ENCODE results near the gene PRKRA.
"Not testable (repeated sequence)": the region's sequence is repeated elsewhere in the genome, so short reads cannot be mapped to it uniquely, and the experiment has no call there.

PRKRA gene

DNA sequence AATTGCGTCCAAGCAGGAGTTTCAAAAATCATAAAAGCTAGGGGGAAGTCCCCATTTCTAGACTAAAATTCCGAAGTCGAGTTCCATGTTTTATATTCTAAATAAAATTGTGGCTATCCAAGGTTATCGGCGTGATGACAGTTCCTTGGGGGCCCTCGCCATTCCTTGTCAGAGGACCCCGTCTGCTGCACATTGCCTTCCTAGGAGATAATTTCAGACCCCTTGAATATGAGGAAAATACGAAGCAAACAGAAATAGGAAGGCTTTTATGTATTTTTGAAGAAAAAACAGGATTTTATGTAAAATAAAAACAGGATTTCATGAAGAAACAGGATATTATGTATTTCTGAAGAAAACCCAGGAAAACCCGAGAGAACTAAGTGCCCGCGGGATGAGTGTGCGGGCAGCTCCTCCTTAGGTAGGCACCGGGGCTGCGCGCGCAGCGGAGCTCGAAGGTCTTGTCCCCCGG lies 28.8 kb upstream of the PRKRA start:
- Histone ChIP-seq H3K4me1 (ENCODE audit: control insufficient read depth, insufficient read depth, low read length) (0 out of 2 replicates have a peak, but pooled peaks cover 1% of the 10 kb centered on the region), H3K27me3 (ENCODE audit: control insufficient read depth, insufficient read depth, low read length) (no peaks in the 10 kb centered on the region; the same call in 1 of the 2 replicates), H3K4me3 (ENCODE audit: low read length) (peak overlapping the region; percentile 62; the same call in 1 of the 2 replicates), H3K9me3 (ENCODE audit: control insufficient read depth, insufficient read depth, low read length) (no peaks in the 10 kb centered on the region), H3K27ac (ENCODE audit: low read length) (no peak overlapping the region), H3K36me3 (ENCODE audit: control insufficient read depth, insufficient read depth, low read length) (no peaks in the 10 kb centered on the region)
- no peak for DNase-seq (ENCODE audit: low read depth, low spot score)
- WGBS (ENCODE audit: insufficient coverage, insufficient read length), result no CpG with 5 or more reads among the region's 19 CpGs

DNA sequence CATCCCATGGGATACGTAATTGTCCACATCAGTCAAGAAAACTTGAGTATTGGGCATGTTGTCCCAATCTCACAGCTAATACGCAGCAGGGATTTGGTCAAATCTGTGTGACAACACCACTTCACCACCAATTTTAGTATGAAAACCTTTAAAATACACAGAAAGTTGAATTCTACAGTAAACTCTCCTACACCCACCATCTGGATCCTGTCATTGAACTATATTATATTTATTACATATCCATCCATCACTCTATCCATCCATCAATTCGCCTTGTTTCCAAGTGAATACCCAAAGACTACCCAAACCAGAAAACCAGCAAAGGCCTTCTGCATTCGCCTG lies 28.3 kb upstream of the PRKRA start:
- H3K4me3 ChIP-seq (ENCODE audit: low read length), result peak overlapping the region; percentile 85; the same call in 1 of the 2 replicates
- no peaks in the 10 kb centered on the region; the same call in 1 of the 2 replicates for H3K27me3 ChIP-seq (ENCODE audit: control insufficient read depth, insufficient read depth, low read length)
- H3K27ac ChIP-seq (ENCODE audit: low read length), result no peak overlapping the region
- no peaks in the 10 kb centered on the region for H3K36me3 ChIP-seq (ENCODE audit: control insufficient read depth, insufficient read depth, low read length)
- 100% methylated on average over 1 of the region's 4 CpGs for WGBS (ENCODE audit: insufficient coverage, insufficient read length)
- no peak for DNase-seq (ENCODE audit: low read depth, low spot score)
- 0 out of 2 replicates have a peak, but pooled peaks cover 1% of the 10 kb centered on the region for H3K4me1 ChIP-seq (ENCODE audit: control insufficient read depth, insufficient read depth, low read length)
- no peaks in the 10 kb centered on the region for H3K9me3 ChIP-seq (ENCODE audit: control insufficient read depth, insufficient read depth, low read length)

DNA sequence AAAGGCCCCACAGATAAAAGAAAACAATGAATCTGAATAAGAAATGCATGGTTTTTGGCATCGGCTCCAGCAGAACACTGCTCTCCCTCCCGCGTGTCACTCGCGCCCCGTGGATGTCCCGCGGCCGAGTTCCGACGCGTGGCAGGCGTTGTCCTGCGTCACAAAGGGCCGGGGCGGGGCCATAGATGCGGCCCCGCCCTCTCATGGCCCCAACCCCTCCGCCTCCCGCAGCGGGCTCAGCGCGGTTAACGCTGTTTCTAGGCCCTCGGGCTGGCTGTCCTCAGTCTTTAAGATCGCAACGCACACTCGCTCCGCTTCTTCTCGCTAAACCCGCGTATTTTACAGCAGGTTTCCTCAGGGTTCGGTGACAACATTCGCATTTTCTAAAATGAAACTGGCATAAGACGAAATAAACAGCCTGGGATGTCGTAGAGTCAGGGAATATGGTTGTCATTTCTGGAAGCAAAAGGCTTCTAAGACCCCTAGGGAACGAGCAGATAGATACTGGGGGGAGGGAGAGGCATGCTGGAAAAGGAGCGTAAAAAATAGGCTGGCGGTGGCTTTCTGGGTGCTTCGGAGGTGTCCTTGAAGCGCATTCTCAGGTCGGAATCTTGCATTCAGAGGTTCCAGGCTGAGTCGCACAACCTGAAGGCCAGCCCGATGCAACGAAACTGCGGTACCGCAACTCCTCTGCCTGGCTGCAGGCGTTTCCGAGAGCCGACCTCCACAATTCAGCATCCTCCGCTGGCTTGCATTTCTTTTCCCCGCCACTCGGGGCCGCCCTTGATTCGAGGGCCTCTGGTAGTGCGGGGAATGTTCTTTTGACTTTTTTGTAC lies 27.7 kb upstream of the PRKRA start, which contains the start of gene FKBP7:
Gene FKBP7, minus strand, starts transcription at position 162 of the 836 bp plus-strand sequence. Its CDS starts 101 bp downstream, at position 61.
- H3K36me3 ChIP-seq (ENCODE audit: control insufficient read depth, insufficient read depth, low read length), result no peaks in the 10 kb centered on the region
- no CpG with 5 or more reads among the region's 56 CpGs for WGBS (ENCODE audit: insufficient coverage, insufficient read length)
- no peak for DNase-seq (ENCODE audit: low read depth, low spot score)
- H3K4me1 ChIP-seq (ENCODE audit: control insufficient read depth, insufficient read depth, low read length), result 0 out of 2 replicates have a peak, but pooled peaks cover 1% of the 10 kb centered on the region
- peak within 1 kb of the TSS; percentile 85; the same call in 1 of the 2 replicates for H3K4me3 ChIP-seq (ENCODE audit: low read length)
- no peaks in the 10 kb centered on the region for H3K9me3 ChIP-seq (ENCODE audit: control insufficient read depth, insufficient read depth, low read length)
- H3K27me3 ChIP-seq (ENCODE audit: control insufficient read depth, insufficient read depth, low read length), result no peaks in the 10 kb centered on the region; the same call in 1 of the 2 replicates
- H3K27ac ChIP-seq (ENCODE audit: low read length), result no peak within 1 kb of the TSS

DNA sequence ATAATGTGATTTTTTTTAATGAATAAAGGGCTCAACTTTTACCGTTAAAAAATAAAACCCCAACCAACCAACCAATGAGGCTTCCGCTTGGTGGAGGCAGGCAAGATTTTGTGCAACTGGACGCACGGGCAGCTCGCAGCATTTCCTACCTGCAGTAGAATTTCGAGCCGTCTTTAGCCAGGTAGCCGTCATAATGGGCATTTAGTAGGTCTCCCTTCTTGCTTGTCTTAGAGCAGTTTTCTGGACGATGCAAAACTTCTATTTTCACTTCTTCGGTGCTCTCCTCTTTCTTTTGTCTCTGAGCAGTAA lies 27.1 kb upstream of the PRKRA start:
- WGBS (ENCODE audit: insufficient coverage, insufficient read length), result no CpG with 5 or more reads among the region's 10 CpGs
- H3K36me3 ChIP-seq (ENCODE audit: control insufficient read depth, insufficient read depth, low read length), result no peaks in the 10 kb centered on the region
- H3K4me3 ChIP-seq (ENCODE audit: low read length), result peak overlapping the region; percentile 85; the same call in 1 of the 2 replicates
- H3K4me1 ChIP-seq (ENCODE audit: control insufficient read depth, insufficient read depth, low read length), result 0 out of 2 replicates have a peak, but pooled peaks cover 1% of the 10 kb centered on the region
- no peaks in the 10 kb centered on the region; the same call in 1 of the 2 replicates for H3K27me3 ChIP-seq (ENCODE audit: control insufficient read depth, insufficient read depth, low read length)
- no peak overlapping the region for H3K27ac ChIP-seq (ENCODE audit: low read length)
- no peaks in the 10 kb centered on the region for H3K9me3 ChIP-seq (ENCODE audit: control insufficient read depth, insufficient read depth, low read length)
- DNase-seq (ENCODE audit: low read depth, low spot score), result no peak

DNA sequence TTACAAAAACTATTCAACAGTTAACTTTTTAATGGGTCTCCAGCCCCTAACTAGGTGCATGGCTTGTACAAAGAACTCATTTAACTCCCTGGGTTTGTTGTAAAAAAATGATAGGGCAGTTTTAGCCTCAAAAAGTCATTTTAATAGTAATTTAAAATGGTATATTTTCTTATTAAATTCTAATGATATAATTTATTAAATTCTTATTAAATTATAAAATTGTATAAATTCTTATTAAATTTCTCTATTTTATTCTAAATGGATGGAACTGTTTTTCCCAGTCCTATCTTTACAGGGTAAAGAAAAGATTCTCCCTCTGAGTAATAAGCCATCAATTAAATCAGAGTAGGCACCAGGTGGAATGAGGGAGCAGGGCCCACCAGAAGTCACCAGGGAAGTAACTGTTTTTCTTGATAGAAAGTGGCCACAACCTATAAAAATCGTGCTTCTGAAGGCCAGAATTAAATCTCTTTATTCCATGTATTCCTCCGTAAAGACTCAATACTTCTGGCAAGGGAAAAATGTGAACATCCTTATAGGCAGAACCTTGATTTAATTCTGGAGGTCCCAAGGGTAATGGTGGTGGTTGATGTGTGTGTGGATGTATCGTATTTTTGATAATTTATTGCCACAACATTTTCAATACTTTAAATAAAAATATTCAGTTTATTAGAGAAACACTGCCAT lies 26.6 kb upstream of the PRKRA start:
- H3K27ac ChIP-seq (ENCODE audit: low read length), result no peak overlapping the region
- H3K4me3 ChIP-seq (ENCODE audit: low read length), result no peak overlapping the region; the same call in 1 of the 2 replicates
- H3K4me1 ChIP-seq (ENCODE audit: control insufficient read depth, insufficient read depth, low read length), result 0 out of 2 replicates have a peak, but pooled peaks cover 1% of the 10 kb centered on the region
- H3K36me3 ChIP-seq (ENCODE audit: control insufficient read depth, insufficient read depth, low read length), result no peaks in the 10 kb centered on the region
- no peaks in the 10 kb centered on the region for H3K9me3 ChIP-seq (ENCODE audit: control insufficient read depth, insufficient read depth, low read length)
- no peaks in the 10 kb centered on the region; the same call in 1 of the 2 replicates for H3K27me3 ChIP-seq (ENCODE audit: control insufficient read depth, insufficient read depth, low read length)
- DNase-seq (ENCODE audit: low read depth, low spot score), result no peak
- no CpG with 5 or more reads among the region's 3 CpGs for WGBS (ENCODE audit: insufficient coverage, insufficient read length)

DNA sequence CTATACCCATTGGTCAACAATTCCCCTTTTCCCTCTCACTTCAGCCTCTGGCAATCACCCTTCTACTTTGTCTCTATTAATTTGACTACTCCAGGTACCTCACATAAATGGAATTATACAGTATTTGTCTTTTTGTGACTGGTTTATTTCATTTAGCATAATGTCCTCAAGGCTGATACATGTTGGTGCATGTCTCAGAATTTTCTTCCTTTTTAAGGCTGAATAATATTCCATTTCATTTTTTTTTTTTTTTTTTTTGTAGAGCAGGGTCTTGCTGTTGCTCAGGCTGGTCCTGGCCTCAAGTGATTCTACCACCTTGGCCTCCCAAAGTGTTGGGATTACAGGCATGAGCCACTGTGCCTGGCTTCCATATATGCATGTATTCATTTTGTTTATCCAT lies 25.5 kb upstream of the PRKRA start:
- no peak overlapping the region for H3K27ac ChIP-seq (ENCODE audit: low read length)
- no peaks in the 10 kb centered on the region for H3K36me3 ChIP-seq (ENCODE audit: control insufficient read depth, insufficient read depth, low read length)
- no peak for DNase-seq (ENCODE audit: low read depth, low spot score)
- H3K4me3 ChIP-seq (ENCODE audit: low read length), result no peak overlapping the region
- no peaks in the 10 kb centered on the region; the same call in 1 of the 2 replicates for H3K27me3 ChIP-seq (ENCODE audit: control insufficient read depth, insufficient read depth, low read length)
- H3K9me3 ChIP-seq (ENCODE audit: control insufficient read depth, insufficient read depth, low read length), result no peaks in the 10 kb centered on the region
- H3K4me1 ChIP-seq (ENCODE audit: control insufficient read depth, insufficient read depth, low read length), result 0 out of 2 replicates have a peak, but pooled peaks cover 1% of the 10 kb centered on the region

DNA sequence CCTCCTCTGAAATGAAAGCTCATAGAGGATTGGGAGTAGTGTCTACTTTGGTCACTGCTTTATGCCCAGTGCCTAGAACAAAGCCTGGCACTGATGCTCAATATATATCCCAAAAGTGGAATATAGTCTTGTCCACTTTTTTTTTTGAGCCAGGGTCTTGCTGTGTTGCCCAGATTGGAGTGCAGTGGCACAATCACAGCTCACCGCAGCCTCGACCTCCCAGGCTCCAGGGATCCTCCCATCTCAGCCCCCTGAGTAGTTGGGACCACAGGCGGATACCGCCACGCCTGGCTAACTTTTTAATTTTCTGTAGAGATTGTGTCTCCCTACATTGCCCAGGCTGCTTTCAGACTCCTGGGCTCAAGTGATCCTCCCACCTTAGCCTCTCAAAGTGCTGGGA lies 23.6 kb upstream of the PRKRA start:
- no peak for DNase-seq (ENCODE audit: low read depth, low spot score)
- no peaks in the 10 kb centered on the region; the same call in 1 of the 2 replicates for H3K27me3 ChIP-seq (ENCODE audit: control insufficient read depth, insufficient read depth, low read length)
- H3K4me3 ChIP-seq (ENCODE audit: low read length), result no peak overlapping the region
- no peak overlapping the region for H3K27ac ChIP-seq (ENCODE audit: low read length)
- H3K4me1 ChIP-seq (ENCODE audit: control insufficient read depth, insufficient read depth, low read length), result 0 out of 2 replicates have a peak, but pooled peaks cover 1% of the 10 kb centered on the region
- H3K36me3 ChIP-seq (ENCODE audit: control insufficient read depth, insufficient read depth, low read length), result no peaks in the 10 kb centered on the region
- WGBS (ENCODE audit: insufficient coverage, insufficient read length), result no CpG with 5 or more reads among the region's 5 CpGs
- H3K9me3 ChIP-seq (ENCODE audit: control insufficient read depth, insufficient read depth, low read length), result no peaks in the 10 kb centered on the region

DNA sequence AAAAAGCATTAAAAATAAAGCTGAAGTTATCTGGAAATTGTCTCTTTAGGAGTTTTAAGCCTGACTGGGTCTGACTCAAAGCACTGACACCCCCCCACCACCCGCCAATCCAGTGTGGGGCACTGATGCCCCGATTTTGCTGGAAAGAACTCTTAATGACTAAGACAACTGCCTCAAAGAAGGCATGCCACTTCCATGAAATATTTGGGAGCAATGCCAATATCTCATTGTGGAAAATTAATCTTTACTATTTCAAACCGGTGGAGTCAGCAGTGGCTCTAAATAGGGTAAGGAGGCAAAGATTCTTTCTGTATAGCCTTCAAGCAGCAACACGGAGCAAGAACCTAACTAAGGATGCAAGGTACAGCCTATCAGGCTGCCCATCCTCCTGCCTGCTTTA lies 23.0 kb upstream of the PRKRA start:
- H3K27ac ChIP-seq (ENCODE audit: low read length), result no peak overlapping the region
- WGBS (ENCODE audit: insufficient coverage, insufficient read length), result no CpG with 5 or more reads among the region's 4 CpGs
- no peak for DNase-seq (ENCODE audit: low read depth, low spot score)
- H3K27me3 ChIP-seq (ENCODE audit: control insufficient read depth, insufficient read depth, low read length), result no peaks in the 10 kb centered on the region
- H3K4me1 ChIP-seq (ENCODE audit: control insufficient read depth, insufficient read depth, low read length), result no peaks in the 10 kb centered on the region
- no peaks in the 10 kb centered on the region for H3K36me3 ChIP-seq (ENCODE audit: control insufficient read depth, insufficient read depth, low read length)
- no peak overlapping the region for H3K4me3 ChIP-seq (ENCODE audit: low read length)
- H3K9me3 ChIP-seq (ENCODE audit: control insufficient read depth, insufficient read depth, low read length), result no peaks in the 10 kb centered on the region

DNA sequence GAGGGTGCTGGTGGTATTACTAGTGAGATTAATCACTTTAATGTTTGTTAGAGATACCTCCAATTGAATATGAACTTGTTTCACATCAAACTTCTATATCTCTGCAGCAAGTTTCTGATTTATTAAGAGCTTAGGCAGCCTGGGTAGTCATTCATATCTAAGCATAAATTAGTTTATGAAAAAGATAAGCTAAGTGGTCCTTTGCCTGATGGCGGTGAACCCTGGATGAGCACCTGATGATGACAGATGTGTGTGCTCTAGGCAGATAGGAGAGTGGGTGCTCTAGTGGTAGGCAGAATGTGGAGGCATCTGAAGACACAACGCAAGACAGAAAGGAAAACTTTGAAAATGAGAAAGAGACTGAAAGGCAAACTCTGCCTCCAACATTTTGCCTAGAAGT lies 22.4 kb upstream of the PRKRA start:
- H3K27me3 ChIP-seq (ENCODE audit: control insufficient read depth, insufficient read depth, low read length), result no peaks in the 10 kb centered on the region
- no CpG with 5 or more reads among the region's 2 CpGs for WGBS (ENCODE audit: insufficient coverage, insufficient read length)
- no peaks in the 10 kb centered on the region for H3K4me1 ChIP-seq (ENCODE audit: control insufficient read depth, insufficient read depth, low read length)
- H3K36me3 ChIP-seq (ENCODE audit: control insufficient read depth, insufficient read depth, low read length), result no peaks in the 10 kb centered on the region
- H3K4me3 ChIP-seq (ENCODE audit: low read length), result no peak overlapping the region
- no peak overlapping the region for H3K27ac ChIP-seq (ENCODE audit: low read length)
- no peaks in the 10 kb centered on the region for H3K9me3 ChIP-seq (ENCODE audit: control insufficient read depth, insufficient read depth, low read length)
- DNase-seq (ENCODE audit: low read depth, low spot score), result no peak

DNA sequence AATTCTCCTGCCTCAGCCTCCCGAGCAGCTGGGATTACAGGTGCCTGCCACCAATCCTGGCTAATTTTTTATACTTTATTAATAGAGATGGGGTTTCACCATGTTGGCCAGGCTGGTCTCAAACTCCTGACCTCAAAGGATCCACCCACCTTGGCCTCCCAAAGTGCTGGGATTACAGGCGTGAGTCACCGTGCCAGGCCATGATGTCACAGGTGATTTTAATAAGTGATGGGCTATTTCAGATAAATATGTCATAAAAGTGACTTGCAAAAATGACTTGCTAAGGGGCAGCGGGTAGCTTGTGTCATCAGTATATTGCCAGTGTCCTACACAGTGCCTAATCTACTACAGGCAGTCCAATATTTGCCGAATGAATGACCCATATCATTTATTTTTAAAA lies 20.3 kb upstream of the PRKRA start:
- not testable (repeated sequence) for H3K27ac ChIP-seq (ENCODE audit: low read length); DNase-seq (ENCODE audit: low read depth, low spot score); H3K9me3 ChIP-seq (ENCODE audit: control insufficient read depth, insufficient read depth, low read length); H3K36me3 ChIP-seq (ENCODE audit: control insufficient read depth, insufficient read depth, low read length); H3K4me3 ChIP-seq (ENCODE audit: low read length); H3K27me3 ChIP-seq (ENCODE audit: control insufficient read depth, insufficient read depth, low read length); H3K4me1 ChIP-seq (ENCODE audit: control insufficient read depth, insufficient read depth, low read length)
- WGBS (ENCODE audit: insufficient coverage, insufficient read length), result no CpG with 5 or more reads among the region's 5 CpGs

Measured in iPS DF 6.9 (cell line).